Adrenal gland (tissue), 5 donors: ENCODE measurements around the gene SPTAN1.

Experiments
- POLR2A ChIP-seq, 2 donors: fragments of 450-650 bp; IDR thresholded peaks; one replicate each; pipeline ENCODE4 v1.6.1; 2017; ENCODE audit warnings: antibody characterized with exemption in 2 of 2, mild to moderate bottlenecking in 2 of 2, moderate library complexity in 1 of 2
- TF ChIP-seq, protein P1 (sequence below), 6 experiments: fragments of 450-650 bp in 4 of 6; fragments of 200-600 bp in 2 of 6; sonication (generic) in 1 of 6; IDR thresholded peaks; 1 replicate in 5 of 6; 2 replicates in 1 of 6; pipeline versions ENCODE4 v1.5.1 to v1.8.0; 2016 to 2021; ENCODE audit warnings: antibody characterized with exemption in 6 of 6, mild to moderate bottlenecking in 2 of 6, moderate library complexity in 1 of 6
- donor health status: DM: no; HTN: no; CAD: no.

DNA sequence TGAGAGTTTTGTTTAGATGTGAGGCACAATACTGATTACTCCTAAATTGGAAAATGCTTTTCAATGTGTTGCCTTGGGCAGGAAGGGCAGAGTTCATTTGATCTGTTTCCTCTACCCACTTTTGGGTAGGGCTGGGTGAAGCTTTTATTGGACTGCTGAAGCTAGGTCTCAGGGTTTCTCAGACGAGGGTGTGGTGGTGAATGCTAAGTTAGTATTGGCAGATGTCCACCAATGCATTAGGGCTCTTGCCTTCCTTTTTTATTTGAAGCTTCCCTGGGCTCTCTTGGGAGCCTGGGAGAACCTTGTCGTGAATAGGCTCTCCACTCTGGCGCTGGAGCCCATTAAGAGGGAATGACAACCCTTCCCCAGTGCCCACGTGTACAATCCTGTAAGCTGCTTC lies 23.1 kb downstream of the SPTAN1 start:
- TF ChIP-seq POLR2A (IDR thresholded peaks at IDR 0.05) = no peak
- TF ChIP-seq, protein P1, sequence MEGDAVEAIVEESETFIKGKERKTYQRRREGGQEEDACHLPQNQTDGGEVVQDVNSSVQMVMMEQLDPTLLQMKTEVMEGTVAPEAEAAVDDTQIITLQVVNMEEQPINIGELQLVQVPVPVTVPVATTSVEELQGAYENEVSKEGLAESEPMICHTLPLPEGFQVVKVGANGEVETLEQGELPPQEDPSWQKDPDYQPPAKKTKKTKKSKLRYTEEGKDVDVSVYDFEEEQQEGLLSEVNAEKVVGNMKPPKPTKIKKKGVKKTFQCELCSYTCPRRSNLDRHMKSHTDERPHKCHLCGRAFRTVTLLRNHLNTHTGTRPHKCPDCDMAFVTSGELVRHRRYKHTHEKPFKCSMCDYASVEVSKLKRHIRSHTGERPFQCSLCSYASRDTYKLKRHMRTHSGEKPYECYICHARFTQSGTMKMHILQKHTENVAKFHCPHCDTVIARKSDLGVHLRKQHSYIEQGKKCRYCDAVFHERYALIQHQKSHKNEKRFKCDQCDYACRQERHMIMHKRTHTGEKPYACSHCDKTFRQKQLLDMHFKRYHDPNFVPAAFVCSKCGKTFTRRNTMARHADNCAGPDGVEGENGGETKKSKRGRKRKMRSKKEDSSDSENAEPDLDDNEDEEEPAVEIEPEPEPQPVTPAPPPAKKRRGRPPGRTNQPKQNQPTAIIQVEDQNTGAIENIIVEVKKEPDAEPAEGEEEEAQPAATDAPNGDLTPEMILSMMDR (IDR thresholded peaks at IDR 0.05) = no peak
